GM12875 (cell line): ENCODE data around the gene KDM5C.

Source experiments
- H3K4me3 ChIP-seq: one replicate; pipeline ENCODE4 v1.5.1; 2011; ENCODE audit warnings: low read depth, low read length, control low read depth
- CTCF ChIP-seq: IDR thresholded peaks from 2 replicates; pipeline ENCODE4 v1.5.1; 2011; ENCODE audit warnings: low read depth, mild to moderate bottlenecking, control low read depth, inconsistent platforms, low read length, moderate library complexity, borderline replicate concordance; ENCODE audit not compliant: insufficient read depth

KDM5C gene

GRCh38 chrX:53257166-53257565 lies 32.2 kb upstream of the KDM5C start:
- no peak for TF ChIP-seq CTCF
- no peak overlapping the region for H3K4me3 ChIP-seq

DNA sequence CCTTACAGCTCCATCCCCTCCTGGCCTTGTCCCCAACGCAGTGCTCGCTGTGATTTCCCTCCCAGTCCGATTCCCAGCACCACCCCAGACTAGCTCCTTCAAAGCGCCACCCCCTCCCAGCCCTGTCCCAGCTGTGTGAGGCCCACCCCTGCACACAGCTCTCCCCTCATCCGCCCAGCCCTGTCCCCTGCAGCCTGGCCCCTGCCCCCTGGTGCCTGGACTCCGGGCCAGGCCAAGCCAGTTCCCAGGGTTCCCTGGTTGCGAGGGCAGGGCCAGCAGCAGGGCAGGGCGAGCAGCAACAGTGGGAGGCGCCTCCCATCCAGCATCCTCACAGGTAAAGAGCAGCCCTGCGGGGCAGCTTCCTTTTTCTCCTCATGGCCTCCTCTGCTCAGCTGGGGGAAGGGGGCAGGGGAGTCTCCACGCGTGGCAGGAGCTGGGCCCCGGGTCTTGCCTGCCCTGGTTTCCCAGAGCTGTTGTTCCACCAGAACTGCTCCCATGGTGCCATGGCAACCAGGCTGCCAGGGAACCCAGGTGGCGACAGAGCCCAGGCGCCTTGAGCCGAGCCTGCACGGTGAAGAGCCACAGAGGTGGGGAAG lies 31.5 kb upstream of the KDM5C start:
- no peak overlapping the region for H3K4me3 ChIP-seq
- TF ChIP-seq CTCF, result no peak

GRCh38 chrX:53255738-53256191 lies 30.8 kb upstream of the KDM5C start:
- no peak for TF ChIP-seq CTCF
- H3K4me3 ChIP-seq, result no peak overlapping the region

DNA sequence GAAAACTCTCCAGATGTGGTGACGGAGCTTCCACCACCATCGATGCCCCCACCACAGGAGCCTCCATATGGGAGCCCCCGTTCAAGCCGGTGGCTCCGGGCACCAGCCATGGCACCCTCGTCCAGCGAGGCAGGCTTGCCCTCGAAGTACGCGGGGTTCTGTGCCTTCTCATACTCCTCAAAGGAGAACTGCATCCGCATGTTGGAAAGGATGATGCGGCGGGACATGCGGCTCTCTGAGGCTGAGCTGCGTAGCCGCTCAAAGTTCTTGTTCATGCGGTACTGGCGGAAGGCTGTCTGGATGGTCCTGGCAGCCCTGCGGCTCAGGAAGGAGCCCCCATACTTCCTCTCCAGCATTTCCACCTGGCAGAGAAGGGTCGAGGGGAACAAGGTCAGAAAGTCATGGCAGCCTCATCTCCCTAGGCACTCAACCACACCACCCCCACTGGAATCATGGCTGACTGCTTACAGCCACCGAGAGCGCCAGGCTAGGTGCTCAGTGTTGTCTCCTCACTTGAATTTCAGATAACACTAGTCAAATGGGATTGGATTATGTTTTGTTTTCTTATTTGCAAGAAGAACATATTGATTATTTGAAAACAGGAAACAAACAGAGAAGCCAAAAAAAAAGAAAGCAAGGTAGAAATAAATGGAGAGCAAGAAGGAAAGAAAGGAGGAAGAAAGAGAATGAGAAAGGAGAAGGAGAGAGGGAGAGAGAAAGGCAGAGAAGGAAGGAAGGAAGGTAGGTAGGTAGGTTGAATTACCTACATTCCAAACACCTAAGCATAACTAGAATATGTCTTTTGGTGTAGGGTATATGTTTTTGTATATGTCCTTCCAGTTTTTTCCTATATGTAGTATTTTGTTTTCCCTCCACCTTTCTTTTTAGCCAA lies 29.8 kb upstream of the KDM5C start:
- TF ChIP-seq CTCF, result no peak
- no peak overlapping the region for H3K4me3 ChIP-seq

- no peak overlapping the region for H3K4me3 ChIP-seq
- no peak for TF ChIP-seq CTCF
Measured at GRCh38 chrX:53253293-53254020, 28.4 kb upstream of the KDM5C start.

DNA sequence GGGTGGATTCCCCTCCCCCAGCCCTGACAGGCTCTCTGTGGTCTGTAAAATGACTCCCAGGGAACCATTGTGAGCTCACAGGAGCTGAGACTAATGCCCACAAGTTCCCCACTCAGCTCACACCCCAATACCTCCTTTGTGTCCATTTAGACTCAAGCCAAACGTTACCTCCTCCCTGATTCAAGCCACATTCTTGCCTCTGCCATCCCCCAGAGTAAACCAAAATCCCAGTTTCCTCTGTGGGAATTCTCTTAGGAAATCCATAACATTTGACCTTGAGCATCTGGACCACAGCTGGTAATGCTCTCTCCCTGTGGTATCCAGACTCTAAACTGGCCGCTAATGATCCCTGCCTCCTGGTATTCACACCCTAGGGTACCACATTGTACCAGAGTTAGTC lies 26.3 kb upstream of the KDM5C start:
- H3K4me3 ChIP-seq, result no peak overlapping the region
- TF ChIP-seq CTCF, result no peak
